Keratinocyte (primary cell): ENCODE measurements around the gene SAXO1. TPM values are rescaled to one million over a fixed set of nuclear protein-coding genes. Genes with fewer than 3 reads are reported as not detected.

ENCODE experiments used
- DNase-seq: peaks from one replicate; pipeline ENCODE4 v3.0.0-alpha.2; 2011; ENCODE audit warnings: low read depth, missing footprints, low spot score
- FAIRE-seq: peaks from 2 replicates; lab custom pipeline; 2011; peaks lifted over from hg19 to GRCh38; lab: Jason Lieb, UNC
- H2AFZ ChIP-seq: 2 replicates; pipeline ENCODE4 v1.6.0; 2012; ENCODE audit warnings: low read length, control low read depth, inconsistent platforms; ENCODE audit not compliant: control insufficient read depth
- H3K27ac ChIP-seq: 2 replicates; pipeline ENCODE4 v1.5.1; 2011; ENCODE audit warnings: low read length; ENCODE audit not compliant: control insufficient read depth, insufficient read depth
- H3K27me3 ChIP-seq: 3 replicates; pipeline ENCODE4 v1.6.0; 2011; ENCODE audit warnings: low read length; ENCODE audit not compliant: control insufficient read depth, insufficient read depth; ENCODE audit errors: extremely low read depth
- H3K36me3 ChIP-seq, 2 experiments: 2 replicates in 1 of 2; 3 replicates in 1 of 2; pipeline ENCODE4 v1.5.1; 2011; ENCODE audit warnings: low read length in 2 of 2, mild to moderate bottlenecking in 1 of 2; ENCODE audit not compliant: control insufficient read depth in 2 of 2, insufficient read depth in 2 of 2; ENCODE audit errors: extremely low read depth in 1 of 2
- H3K4me1 ChIP-seq: 3 replicates; pipeline ENCODE4 v1.5.1; 2011; ENCODE audit warnings: low read length; ENCODE audit not compliant: control insufficient read depth, insufficient read depth; ENCODE audit errors: extremely low read depth
- H3K4me2 ChIP-seq: 3 replicates; pipeline ENCODE4 v1.6.0; 2011; ENCODE audit warnings: low read depth, low read length; ENCODE audit not compliant: control insufficient read depth, insufficient read depth; ENCODE audit errors: extremely low read depth
- H3K4me3 ChIP-seq, 3 experiments: fragments of 200-600 bp in 1 of 3; sonication (generic) in 1 of 3; 2 replicates in 2 of 3; 3 replicates in 1 of 3; pipeline ENCODE4 v1.5.1; 2011 to 2016; ENCODE audit warnings: low read length in 3 of 3, mild to moderate bottlenecking in 3 of 3, control low read depth in 2 of 3, inconsistent platforms in 1 of 3, low read depth in 1 of 3, mixed read lengths in 1 of 3, mixed run types in 1 of 3, moderate library complexity in 1 of 3; ENCODE audit not compliant: control insufficient read depth in 2 of 3, insufficient read depth in 2 of 3; ENCODE audit errors: extremely low read depth in 1 of 3
- H3K79me2 ChIP-seq: 2 replicates; pipeline ENCODE4 v1.6.0; 2012; ENCODE audit warnings: low read length; ENCODE audit not compliant: control insufficient read depth, insufficient read depth
- H3K9ac ChIP-seq: 3 replicates; pipeline ENCODE4 v1.6.0; 2011; ENCODE audit warnings: low read length; ENCODE audit not compliant: control insufficient read depth, insufficient read depth; ENCODE audit errors: extremely low read depth
- H3K9me1 ChIP-seq: 3 replicates; pipeline ENCODE4 v1.6.0; 2011; ENCODE audit warnings: low read length; ENCODE audit not compliant: control insufficient read depth, insufficient read depth; ENCODE audit errors: extremely low read depth
- H3K9me3 ChIP-seq: 2 replicates; pipeline ENCODE4 v1.5.1; 2012; ENCODE audit warnings: low read depth, low read length; ENCODE audit not compliant: control insufficient read depth
- H4K20me1 ChIP-seq: 3 replicates; pipeline ENCODE4 v1.6.0; 2011; ENCODE audit warnings: low read length; ENCODE audit not compliant: control insufficient read depth, insufficient read depth; ENCODE audit errors: extremely low read depth
- CTCF ChIP-seq, 3 experiments: IDR thresholded peaks in 1 of 3; conservative IDR thresholded peaks in 1 of 3; optimal IDR thresholded peaks in 1 of 3; 2 replicates in 2 of 3; 3 replicates in 1 of 3; pipeline versions ENCODE3 to v1.5.1; 2011; ENCODE audit warnings: low read length in 3 of 3, mild to moderate bottlenecking in 3 of 3, moderate library complexity in 2 of 3, control low read depth in 1 of 3, inconsistent platforms in 1 of 3; ENCODE audit not compliant: insufficient read depth in 2 of 3; ENCODE audit errors: extremely low read depth in 1 of 3
- EZH2 ChIP-seq: IDR thresholded peaks from one replicate; pipeline ENCODE4 v1.6.1; 2012; ENCODE audit warnings: inconsistent platforms, mild to moderate bottlenecking, low read length, moderate library complexity
- dilution Hi-C: fragments of 300-500 bp; cut with MboI; formaldehyde crosslinking; loops from one replicate; pipeline ENCODE4 v1.7.0; 2020; ENCODE audit warnings: low sequenced_read_pairs; ENCODE audit not compliant: extremely low pct_ligation_motif_present
- polyA plus RNA-seq, 5 experiments: library from polyadenylated mRNA; depleted of rRNA in 3 of 5; stranded (reverse) in 3 of 5; stranded (forward) in 1 of 5; unstranded in 1 of 5; fragments of >200 nt; gene quantifications; 1 replicate in 1 of 5; 2 replicates in 3 of 5; 3 replicates in 1 of 5; pipeline versions ENCODE4 v1.2.1 to v1.2.3, GENCODE V29; 2011 to 2012; ENCODE audit warnings: missing spikeins in 2 of 5, low read depth in 1 of 5, low replicate concordance in 1 of 5

The SAXO1 gene
- polyA plus RNA-seq, 1 donor (not counting 4 experiments of a cell fraction or from before 2014, with no cell fraction given) = not detected

- Histone ChIP-seq H3K9me1 (no peaks in the 10 kb centered on the region), H2AFZ (peak within 1 kb of the TSS; percentile 81), H3K79me2 (peaks cover 26% of the 10 kb centered on the region), H3K9me3 (no peaks in the 10 kb centered on the region), H3K9ac (peak within 1 kb of the TSS; percentile 87), H3K4me1 (peaks cover 19% of the 10 kb centered on the region), H4K20me1 (peaks cover 4% of the 10 kb centered on the region), H3K27me3 (no peaks in the 10 kb centered on the region), H3K27ac (peak within 1 kb of the TSS; percentile 79), H3K4me2 (peak within 1 kb of the TSS; percentile 81), H3K36me3 (no peaks in the 10 kb centered on the region), H3K4me3 (peak within 1 kb of the TSS; percentile 66 to 91 (median 87))
- peak; percentile 70 to 90 (median 78) for TF ChIP-seq CTCF (optimal IDR thresholded peaks at IDR 0.05 in 1 of 3, IDR thresholded peaks at IDR 0.05 in 1 of 3, conservative IDR thresholded peaks at IDR 0.05 in 1 of 3; ENCODE audit: extremely low read depth in 1 of 3, insufficient read depth in 2 of 3, low read length in 3 of 3)
- no peak for TF ChIP-seq EZH2
- DNase-seq (peak; percentile 85), FAIRE-seq (no peak)
- dilution Hi-C loops = no loop called here
Measured at GRCh38 chr9:19048966-19049916, 16.2 kb upstream of the SAXO1 start, which contains the start of gene RRAGA. Gene RRAGA, plus strand, starts transcription at chr9:19049427. Its CDS starts 233 bp downstream, at chr9:19049660.

- H3K27me3 ChIP-seq = no peaks in the 10 kb centered on the region
- H3K9me3 ChIP-seq = no peaks in the 10 kb centered on the region
- no peaks in the 10 kb centered on the region for H3K4me1 ChIP-seq
- no peaks in the 10 kb centered on the region for H3K79me2 ChIP-seq
- H3K4me3 ChIP-seq = no peak overlapping the region
- TF ChIP-seq EZH2 (no peak), CTCF (optimal IDR thresholded peaks at IDR 0.05 in 1 of 3, IDR thresholded peaks at IDR 0.05 in 1 of 3, conservative IDR thresholded peaks at IDR 0.05 in 1 of 3; ENCODE audit: extremely low read depth in 1 of 3, insufficient read depth in 2 of 3, low read length in 3 of 3) (no peak)
- no peaks in the 10 kb centered on the region for H3K9me1 ChIP-seq
- dilution Hi-C loops = no loop called here
- H3K4me2 ChIP-seq = no peak overlapping the region
- H2AFZ ChIP-seq = no peak overlapping the region
- H4K20me1 ChIP-seq = no peaks in the 10 kb centered on the region
- no peak overlapping the region for H3K9ac ChIP-seq
- H3K27ac ChIP-seq = no peak overlapping the region
- H3K36me3 ChIP-seq = no peaks in the 10 kb centered on the region
- FAIRE-seq = no peak
- no peak for DNase-seq
Measured at GRCh38 chr9:19036611-19037010, 3.6 kb upstream of the SAXO1 start.
